WTC11 (cell line): ENCODE results near the gene HIPK2. TPM values are rescaled to one million over a fixed set of nuclear protein-coding genes. Genes with fewer than 3 reads are reported as not detected.

ENCODE experiments used
- ATAC-seq: fragments of 200-7000 bp; cut with Tn5 transposase; 2 replicates; pipeline ENCODE4 v1.10.0; 2021; ENCODE audit warnings: mild to moderate bottlenecking, moderate library complexity
- CTCF ChIA-PET: fragments of 300-600 bp; sonication (Branson Sonifier 250); formaldehyde crosslinking; loops from one replicate; lab custom pipeline; 2021; ENCODE audit warnings: antibody characterized with exemption; lab: Charles Lee
- POLR2A ChIA-PET: fragments of 350-600 bp; sonication (Branson Sonifier 250); formaldehyde crosslinking; loops from one replicate; lab custom pipeline; 2021; ENCODE audit warnings: antibody characterized with exemption; lab: Charles Lee
- DNase-seq: peaks from one replicate; pipeline ENCODE4 v3.0.0; 2021; ENCODE audit warnings: low spot score
- H3K27ac Mint-ChIP-seq: 2 replicates; pipeline ENCODE4 v1.8.0; 2021; ENCODE audit warnings: mixed read lengths
- H3K27me3 Mint-ChIP-seq: 2 replicates; pipeline ENCODE4 v1.8.0; 2021; ENCODE audit warnings: low read depth, mild to moderate bottlenecking, moderate library complexity, mixed read lengths
- H3K36me3 Mint-ChIP-seq: 2 replicates; pipeline ENCODE4 v1.8.0; 2021; ENCODE audit warnings: mixed read lengths
- H3K4me1 Mint-ChIP-seq: 2 replicates; pipeline ENCODE4 v1.8.0; 2022; ENCODE audit warnings: mixed read lengths
- H3K4me3 Mint-ChIP-seq: 2 replicates; pipeline ENCODE4 v1.8.0; 2021; ENCODE audit warnings: mild to moderate bottlenecking, moderate library complexity, mixed read lengths
- H3K9me3 Mint-ChIP-seq: 2 replicates; pipeline ENCODE4 v1.8.0; 2021; ENCODE audit warnings: mixed read lengths
- EMX1 ChIP-seq: fragments of 250-450 bp; sonication (Bioruptor Pico); IDR thresholded peaks from 2 replicates; pipeline ENCODE4 v1.8.0; 2021; ENCODE audit warnings: mild to moderate bottlenecking
- GTF2I ChIP-seq: fragments of 250-450 bp; sonication (Bioruptor Pico); conservative IDR thresholded peaks from 2 replicates; pipeline ENCODE4 v1.4.0; 2021; ENCODE audit warnings: mild to moderate bottlenecking
- MXD4 ChIP-seq: fragments of 250-450 bp; sonication (Bioruptor Pico); IDR thresholded peaks from 2 replicates; pipeline ENCODE4 v1.8.0; 2021; ENCODE audit warnings: mild to moderate bottlenecking, moderate library complexity, borderline replicate concordance
- MYBL2 ChIP-seq: sonication (generic); formaldehyde crosslinking; IDR thresholded peaks from 2 replicates; pipeline ENCODE4 v1.8.1; 2023; ENCODE audit warnings: mild to moderate bottlenecking, moderate library complexity, missing genetic modification reagents
- NFATC4 ChIP-seq: fragments of 250-450 bp; sonication (Bioruptor Pico); IDR thresholded peaks from 2 replicates; pipeline ENCODE4 v1.9.0; 2021; ENCODE audit warnings: mild to moderate bottlenecking
- NFE2L1 ChIP-seq: sonication (generic); formaldehyde crosslinking; IDR thresholded peaks from 2 replicates; pipeline ENCODE4 v1.8.1; 2023; ENCODE audit warnings: missing genetic modification reagents
- SMAD4 ChIP-seq: sonication (generic); formaldehyde crosslinking; IDR thresholded peaks from 2 replicates; pipeline ENCODE4 v1.8.0; 2022; ENCODE audit warnings: mild to moderate bottlenecking, missing genetic modification reagents
- TEAD4 ChIP-seq: sonication (generic); formaldehyde crosslinking; IDR thresholded peaks from 2 replicates; pipeline ENCODE4 v1.8.0; 2022; ENCODE audit warnings: mild to moderate bottlenecking, missing genetic modification reagents
- ZNF219 ChIP-seq: sonication (generic); formaldehyde crosslinking; IDR thresholded peaks from 2 replicates; pipeline ENCODE4 v1.8.0; 2023; ENCODE audit warnings: missing genetic modification reagents, mild to moderate bottlenecking, borderline replicate concordance
- ZNF671 ChIP-seq: fragments of 250-450 bp; sonication (Bioruptor Pico); IDR thresholded peaks from 2 replicates; pipeline ENCODE4 v1.8.0; 2021; ENCODE audit warnings: mild to moderate bottlenecking
- total RNA-seq: library from RNA; stranded (reverse); gene quantifications from 3 replicates; pipeline ENCODE4 v1.2.3, GENCODE V29; 2021
- TF ChIP-seq, protein P1 (sequence below): sonication (generic); formaldehyde crosslinking; IDR thresholded peaks from 2 replicates; pipeline ENCODE4 v1.8.0; 2022; ENCODE audit warnings: missing genetic modification reagents
- TF ChIP-seq, protein P2 (sequence below): fragments of 250-450 bp; sonication (Bioruptor Pico); IDR thresholded peaks from 2 replicates; pipeline ENCODE4 v1.9.0; 2021; ENCODE audit warnings: mild to moderate bottlenecking
- TF ChIP-seq, protein P3 (sequence below): sonication (generic); formaldehyde crosslinking; IDR thresholded peaks from 2 replicates; pipeline ENCODE4 v1.8.1; 2023; ENCODE audit warnings: mild to moderate bottlenecking, missing genetic modification reagents, moderate library complexity
- TF ChIP-seq, protein P4 (sequence below): sonication (generic); formaldehyde crosslinking; IDR thresholded peaks from 2 replicates; pipeline ENCODE4 v1.8.1; 2022; ENCODE audit warnings: mild to moderate bottlenecking, moderate library complexity, missing genetic modification reagents
- TF ChIP-seq, protein P5 (sequence below): sonication (generic); formaldehyde crosslinking; IDR thresholded peaks from 2 replicates; pipeline ENCODE4 v1.8.0; 2023; ENCODE audit warnings: mild to moderate bottlenecking, missing genetic modification reagents
- TF ChIP-seq, protein P6 (sequence below): fragments of 250-450 bp; sonication (Bioruptor Pico); IDR thresholded peaks from 2 replicates; pipeline ENCODE4 v1.9.0; 2021; ENCODE audit warnings: moderate library complexity, mild to moderate bottlenecking, inconsistent platforms, borderline replicate concordance
- TF ChIP-seq, protein P7 (sequence below): fragments of 250-450 bp; sonication (Bioruptor Pico); IDR thresholded peaks from 2 replicates; pipeline ENCODE4 v2.1.2; 2022; ENCODE audit warnings: mild to moderate bottlenecking, moderate library complexity
- TF ChIP-seq, protein P8 (sequence below): sonication (generic); formaldehyde crosslinking; IDR thresholded peaks from 2 replicates; pipeline ENCODE4 v1.8.0; 2023; ENCODE audit warnings: missing genetic modification reagents, mild to moderate bottlenecking, borderline replicate concordance

HIPK2 gene
- total RNA-seq, 1 experiment from 2014 or later: 25.3 TPM

DNA sequence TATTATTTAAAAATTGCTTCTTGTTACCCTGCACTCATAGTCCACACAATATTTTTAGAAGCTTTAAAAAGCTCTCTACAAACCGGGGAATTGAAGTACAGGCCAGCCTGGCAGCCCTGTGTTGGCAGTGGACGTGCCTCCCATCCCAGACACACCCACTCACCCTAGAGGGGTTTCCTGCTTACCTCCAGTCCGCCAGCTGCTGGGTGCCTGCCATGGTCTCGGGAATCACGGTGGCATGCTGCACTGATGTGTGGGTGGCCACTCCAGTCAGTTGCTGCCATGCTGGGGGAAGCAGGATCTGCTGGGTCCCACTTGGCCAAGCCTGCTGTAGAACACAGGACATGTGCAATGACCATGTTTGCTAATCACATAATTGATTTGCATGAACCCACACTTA is 173.9 kb downstream of the HIPK2 start (continued):
- TF ChIP-seq ZNF219 (no peak), MXD4 (no peak), GTF2I (CRISPR knock-in tag) (no peak), NFATC4 (CRISPR knock-in tag) (no peak), MYBL2 (CRISPR knock-in tag) (no peak)
- TF ChIP-seq, protein P1, sequence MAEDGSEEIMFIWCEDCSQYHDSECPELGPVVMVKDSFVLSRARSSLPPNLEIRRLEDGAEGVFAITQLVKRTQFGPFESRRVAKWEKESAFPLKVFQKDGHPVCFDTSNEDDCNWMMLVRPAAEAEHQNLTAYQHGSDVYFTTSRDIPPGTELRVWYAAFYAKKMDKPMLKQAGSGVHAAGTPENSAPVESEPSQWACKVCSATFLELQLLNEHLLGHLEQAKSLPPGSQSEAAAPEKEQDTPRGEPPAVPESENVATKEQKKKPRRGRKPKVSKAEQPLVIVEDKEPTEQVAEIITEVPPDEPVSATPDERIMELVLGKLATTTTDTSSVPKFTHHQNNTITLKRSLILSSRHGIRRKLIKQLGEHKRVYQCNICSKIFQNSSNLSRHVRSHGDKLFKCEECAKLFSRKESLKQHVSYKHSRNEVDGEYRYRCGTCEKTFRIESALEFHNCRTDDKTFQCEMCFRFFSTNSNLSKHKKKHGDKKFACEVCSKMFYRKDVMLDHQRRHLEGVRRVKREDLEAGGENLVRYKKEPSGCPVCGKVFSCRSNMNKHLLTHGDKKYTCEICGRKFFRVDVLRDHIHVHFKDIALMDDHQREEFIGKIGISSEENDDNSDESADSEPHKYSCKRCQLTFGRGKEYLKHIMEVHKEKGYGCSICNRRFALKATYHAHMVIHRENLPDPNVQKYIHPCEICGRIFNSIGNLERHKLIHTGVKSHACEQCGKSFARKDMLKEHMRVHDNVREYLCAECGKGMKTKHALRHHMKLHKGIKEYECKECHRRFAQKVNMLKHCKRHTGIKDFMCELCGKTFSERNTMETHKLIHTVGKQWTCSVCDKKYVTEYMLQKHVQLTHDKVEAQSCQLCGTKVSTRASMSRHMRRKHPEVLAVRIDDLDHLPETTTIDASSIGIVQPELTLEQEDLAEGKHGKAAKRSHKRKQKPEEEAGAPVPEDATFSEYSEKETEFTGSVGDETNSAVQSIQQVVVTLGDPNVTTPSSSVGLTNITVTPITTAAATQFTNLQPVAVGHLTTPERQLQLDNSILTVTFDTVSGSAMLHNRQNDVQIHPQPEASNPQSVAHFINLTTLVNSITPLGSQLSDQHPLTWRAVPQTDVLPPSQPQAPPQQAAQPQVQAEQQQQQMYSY (CRISPR knock-in tag): no peak
- TF ChIP-seq, protein P2, sequence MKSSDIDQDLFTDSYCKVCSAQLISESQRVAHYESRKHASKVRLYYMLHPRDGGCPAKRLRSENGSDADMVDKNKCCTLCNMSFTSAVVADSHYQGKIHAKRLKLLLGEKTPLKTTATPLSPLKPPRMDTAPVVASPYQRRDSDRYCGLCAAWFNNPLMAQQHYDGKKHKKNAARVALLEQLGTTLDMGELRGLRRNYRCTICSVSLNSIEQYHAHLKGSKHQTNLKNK (CRISPR knock-in tag): no peak
- TF ChIP-seq, protein P3, sequence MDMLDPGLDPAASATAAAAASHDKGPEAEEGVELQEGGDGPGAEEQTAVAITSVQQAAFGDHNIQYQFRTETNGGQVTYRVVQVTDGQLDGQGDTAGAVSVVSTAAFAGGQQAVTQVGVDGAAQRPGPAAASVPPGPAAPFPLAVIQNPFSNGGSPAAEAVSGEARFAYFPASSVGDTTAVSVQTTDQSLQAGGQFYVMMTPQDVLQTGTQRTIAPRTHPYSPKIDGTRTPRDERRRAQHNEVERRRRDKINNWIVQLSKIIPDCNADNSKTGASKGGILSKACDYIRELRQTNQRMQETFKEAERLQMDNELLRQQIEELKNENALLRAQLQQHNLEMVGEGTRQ: no peak
- TF ChIP-seq, protein P4, sequence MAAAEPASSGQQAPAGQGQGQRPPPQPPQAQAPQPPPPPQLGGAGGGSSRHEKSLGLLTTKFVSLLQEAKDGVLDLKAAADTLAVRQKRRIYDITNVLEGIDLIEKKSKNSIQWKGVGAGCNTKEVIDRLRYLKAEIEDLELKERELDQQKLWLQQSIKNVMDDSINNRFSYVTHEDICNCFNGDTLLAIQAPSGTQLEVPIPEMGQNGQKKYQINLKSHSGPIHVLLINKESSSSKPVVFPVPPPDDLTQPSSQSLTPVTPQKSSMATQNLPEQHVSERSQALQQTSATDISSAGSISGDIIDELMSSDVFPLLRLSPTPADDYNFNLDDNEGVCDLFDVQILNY (CRISPR knock-in tag): no peak

DNA sequence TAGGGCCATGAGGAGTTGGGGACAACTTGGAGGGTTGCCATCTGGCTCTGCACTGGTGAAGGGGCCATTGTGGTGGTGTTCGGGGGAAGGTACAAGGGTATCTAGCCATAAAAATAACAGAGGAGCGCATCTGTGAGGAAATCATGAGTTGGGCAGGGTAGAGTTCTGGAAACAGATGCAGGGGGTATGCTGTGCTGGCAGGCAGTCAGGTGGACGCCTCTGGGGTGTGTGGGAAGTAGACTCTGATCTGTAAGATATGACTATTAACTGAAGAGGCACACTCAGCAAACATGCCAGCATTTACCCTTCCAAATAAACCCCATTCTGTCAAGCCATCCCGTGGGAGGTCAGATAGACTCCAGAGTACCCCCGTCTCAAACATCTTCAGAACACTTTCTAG is 174.5 kb downstream of the HIPK2 start:
- peaks cover 7% of the 10 kb centered on the region for H3K36me3 Mint-ChIP-seq
- ATAC-seq (no peak), DNase-seq (no peak)
- ChIA-PET CTCF (interaction anchor here (1.7 to 3.2 kb wide), 8 partner anchors 14 to 403 kb away, joined by 5 to 37 read pairs (median 16); no protein-coding TSS in a partner anchor), POLR2A (no interaction called here)
- H3K4me1 Mint-ChIP-seq: no peaks in the 10 kb centered on the region
- H3K9me3 Mint-ChIP-seq: no peaks in the 10 kb centered on the region
- H3K4me3 Mint-ChIP-seq: no peak overlapping the region
- H3K27me3 Mint-ChIP-seq: no peaks in the 10 kb centered on the region
- H3K27ac Mint-ChIP-seq: no peak overlapping the region
- TF ChIP-seq, protein P5, sequence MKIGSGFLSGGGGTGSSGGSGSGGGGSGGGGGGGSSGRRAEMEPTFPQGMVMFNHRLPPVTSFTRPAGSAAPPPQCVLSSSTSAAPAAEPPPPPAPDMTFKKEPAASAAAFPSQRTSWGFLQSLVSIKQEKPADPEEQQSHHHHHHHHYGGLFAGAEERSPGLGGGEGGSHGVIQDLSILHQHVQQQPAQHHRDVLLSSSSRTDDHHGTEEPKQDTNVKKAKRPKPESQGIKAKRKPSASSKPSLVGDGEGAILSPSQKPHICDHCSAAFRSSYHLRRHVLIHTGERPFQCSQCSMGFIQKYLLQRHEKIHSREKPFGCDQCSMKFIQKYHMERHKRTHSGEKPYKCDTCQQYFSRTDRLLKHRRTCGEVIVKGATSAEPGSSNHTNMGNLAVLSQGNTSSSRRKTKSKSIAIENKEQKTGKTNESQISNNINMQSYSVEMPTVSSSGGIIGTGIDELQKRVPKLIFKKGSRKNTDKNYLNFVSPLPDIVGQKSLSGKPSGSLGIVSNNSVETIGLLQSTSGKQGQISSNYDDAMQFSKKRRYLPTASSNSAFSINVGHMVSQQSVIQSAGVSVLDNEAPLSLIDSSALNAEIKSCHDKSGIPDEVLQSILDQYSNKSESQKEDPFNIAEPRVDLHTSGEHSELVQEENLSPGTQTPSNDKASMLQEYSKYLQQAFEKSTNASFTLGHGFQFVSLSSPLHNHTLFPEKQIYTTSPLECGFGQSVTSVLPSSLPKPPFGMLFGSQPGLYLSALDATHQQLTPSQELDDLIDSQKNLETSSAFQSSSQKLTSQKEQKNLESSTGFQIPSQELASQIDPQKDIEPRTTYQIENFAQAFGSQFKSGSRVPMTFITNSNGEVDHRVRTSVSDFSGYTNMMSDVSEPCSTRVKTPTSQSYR (CRISPR knock-in tag): no peak
- TF ChIP-seq NFE2L1 (CRISPR knock-in tag) (no peak), SMAD4 (CRISPR knock-in tag) (no peak), ZNF671 (CRISPR knock-in tag) (no peak), TEAD4 (CRISPR knock-in tag) (no peak), EMX1 (no peak)
- TF ChIP-seq, protein P6, sequence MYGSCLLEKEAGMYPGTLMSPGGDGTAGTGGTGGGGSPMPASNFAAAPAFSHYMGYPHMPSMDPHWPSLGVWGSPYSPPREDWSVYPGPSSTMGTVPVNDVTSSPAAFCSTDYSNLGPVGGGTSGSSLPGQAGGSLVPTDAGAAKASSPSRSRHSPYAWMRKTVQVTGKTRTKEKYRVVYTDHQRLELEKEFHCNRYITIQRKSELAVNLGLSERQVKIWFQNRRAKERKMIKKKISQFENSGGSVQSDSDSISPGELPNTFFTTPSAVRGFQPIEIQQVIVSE (CRISPR knock-in tag): no peak
- TF ChIP-seq, protein P7, sequence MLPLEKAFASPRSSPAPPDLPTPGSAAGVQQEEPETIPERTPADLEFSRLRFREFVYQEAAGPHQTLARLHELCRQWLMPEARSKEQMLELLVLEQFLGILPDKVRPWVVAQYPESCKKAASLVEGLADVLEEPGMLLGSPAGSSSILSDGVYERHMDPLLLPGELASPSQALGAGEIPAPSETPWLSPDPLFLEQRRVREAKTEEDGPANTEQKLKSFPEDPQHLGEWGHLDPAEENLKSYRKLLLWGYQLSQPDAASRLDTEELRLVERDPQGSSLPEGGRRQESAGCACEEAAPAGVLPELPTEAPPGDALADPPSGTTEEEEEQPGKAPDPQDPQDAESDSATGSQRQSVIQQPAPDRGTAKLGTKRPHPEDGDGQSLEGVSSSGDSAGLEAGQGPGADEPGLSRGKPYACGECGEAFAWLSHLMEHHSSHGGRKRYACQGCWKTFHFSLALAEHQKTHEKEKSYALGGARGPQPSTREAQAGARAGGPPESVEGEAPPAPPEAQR (CRISPR knock-in tag): no peak
- TF ChIP-seq, protein P8, sequence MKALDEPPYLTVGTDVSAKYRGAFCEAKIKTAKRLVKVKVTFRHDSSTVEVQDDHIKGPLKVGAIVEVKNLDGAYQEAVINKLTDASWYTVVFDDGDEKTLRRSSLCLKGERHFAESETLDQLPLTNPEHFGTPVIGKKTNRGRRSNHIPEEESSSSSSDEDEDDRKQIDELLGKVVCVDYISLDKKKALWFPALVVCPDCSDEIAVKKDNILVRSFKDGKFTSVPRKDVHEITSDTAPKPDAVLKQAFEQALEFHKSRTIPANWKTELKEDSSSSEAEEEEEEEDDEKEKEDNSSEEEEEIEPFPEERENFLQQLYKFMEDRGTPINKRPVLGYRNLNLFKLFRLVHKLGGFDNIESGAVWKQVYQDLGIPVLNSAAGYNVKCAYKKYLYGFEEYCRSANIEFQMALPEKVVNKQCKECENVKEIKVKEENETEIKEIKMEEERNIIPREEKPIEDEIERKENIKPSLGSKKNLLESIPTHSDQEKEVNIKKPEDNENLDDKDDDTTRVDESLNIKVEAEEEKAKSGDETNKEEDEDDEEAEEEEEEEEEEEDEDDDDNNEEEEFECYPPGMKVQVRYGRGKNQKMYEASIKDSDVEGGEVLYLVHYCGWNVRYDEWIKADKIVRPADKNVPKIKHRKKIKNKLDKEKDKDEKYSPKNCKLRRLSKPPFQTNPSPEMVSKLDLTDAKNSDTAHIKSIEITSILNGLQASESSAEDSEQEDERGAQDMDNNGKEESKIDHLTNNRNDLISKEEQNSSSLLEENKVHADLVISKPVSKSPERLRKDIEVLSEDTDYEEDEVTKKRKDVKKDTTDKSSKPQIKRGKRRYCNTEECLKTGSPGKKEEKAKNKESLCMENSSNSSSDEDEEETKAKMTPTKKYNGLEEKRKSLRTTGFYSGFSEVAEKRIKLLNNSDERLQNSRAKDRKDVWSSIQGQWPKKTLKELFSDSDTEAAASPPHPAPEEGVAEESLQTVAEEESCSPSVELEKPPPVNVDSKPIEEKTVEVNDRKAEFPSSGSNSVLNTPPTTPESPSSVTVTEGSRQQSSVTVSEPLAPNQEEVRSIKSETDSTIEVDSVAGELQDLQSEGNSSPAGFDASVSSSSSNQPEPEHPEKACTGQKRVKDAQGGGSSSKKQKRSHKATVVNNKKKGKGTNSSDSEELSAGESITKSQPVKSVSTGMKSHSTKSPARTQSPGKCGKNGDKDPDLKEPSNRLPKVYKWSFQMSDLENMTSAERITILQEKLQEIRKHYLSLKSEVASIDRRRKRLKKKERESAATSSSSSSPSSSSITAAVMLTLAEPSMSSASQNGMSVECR (CRISPR knock-in tag): no peak
- TF ChIP-seq, protein P1 (CRISPR knock-in tag): no peak
